ENCODE measurements around the gene INTS11. TPM values are rescaled to one million over a fixed set of nuclear protein-coding genes. Genes with fewer than 3 reads are reported as not detected.

The INTS11 gene
- total and polyA plus RNA-seq, 2 of the 13 experiments (the other 11 are each of a cell fraction or from before 2014, with no cell fraction given) = 52.8 to 94.8 TPM

DNA sequence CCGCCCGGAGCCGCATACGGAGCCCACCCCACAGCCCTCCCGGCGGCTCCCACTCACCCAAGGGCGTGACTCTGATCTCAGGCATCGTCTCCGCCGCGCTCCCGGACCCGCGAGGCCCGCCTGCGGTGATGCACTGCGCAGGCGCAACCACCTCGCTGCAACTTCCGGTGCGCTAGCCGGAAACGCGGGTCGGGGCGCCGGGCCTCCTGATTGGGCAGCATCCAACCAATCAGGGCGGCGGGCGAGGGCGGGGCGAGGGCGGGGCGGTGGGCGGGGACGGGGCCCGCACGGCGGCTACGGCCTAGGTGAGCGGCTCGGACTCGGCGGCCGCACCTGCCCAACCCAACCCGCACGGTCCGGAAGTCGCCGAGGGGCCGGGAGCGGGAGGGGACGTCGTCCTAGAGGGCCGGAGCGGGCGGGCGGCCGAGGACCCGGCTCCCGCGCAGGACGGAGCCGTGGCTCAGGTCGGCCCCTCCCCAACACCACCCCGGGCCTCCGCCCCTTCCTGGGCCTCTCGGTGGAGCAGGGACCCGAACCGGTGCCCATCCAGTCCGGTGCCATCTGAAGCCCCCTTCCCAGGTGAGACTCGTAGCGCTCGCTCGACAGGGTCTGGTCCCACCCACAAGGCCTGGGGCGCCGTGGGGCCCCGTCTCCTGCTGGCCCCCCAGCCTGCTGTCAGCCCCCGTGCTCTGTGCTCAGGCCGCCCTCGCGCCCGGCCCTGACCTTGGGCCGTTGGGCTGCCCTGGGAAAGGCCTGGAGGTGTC is at the start of gene INTS11, which contains the start of gene CPTP (continued):
- peak; percentile 79; the same call in 1 of the 2 replicates for TF ChIP-seq ZNF772 (CRISPR knock-in tag; IDR thresholded peaks at IDR 0.05)
- TF ChIP-seq ZNF205 (CRISPR knock-in tag; IDR thresholded peaks at IDR 0.05) = no peak
- no peak for TF ChIP-seq ISL2 (CRISPR knock-in tag; IDR thresholded peaks at IDR 0.05)
- 0 out of 2 replicates have a peak, but pooled peaks have one; percentile 20 for TF ChIP-seq PCBP1 (IDR thresholded peaks at IDR 0.05; ENCODE audit: borderline replicate concordance, low read depth, low read length)
- TF ChIP-seq, protein P1, sequence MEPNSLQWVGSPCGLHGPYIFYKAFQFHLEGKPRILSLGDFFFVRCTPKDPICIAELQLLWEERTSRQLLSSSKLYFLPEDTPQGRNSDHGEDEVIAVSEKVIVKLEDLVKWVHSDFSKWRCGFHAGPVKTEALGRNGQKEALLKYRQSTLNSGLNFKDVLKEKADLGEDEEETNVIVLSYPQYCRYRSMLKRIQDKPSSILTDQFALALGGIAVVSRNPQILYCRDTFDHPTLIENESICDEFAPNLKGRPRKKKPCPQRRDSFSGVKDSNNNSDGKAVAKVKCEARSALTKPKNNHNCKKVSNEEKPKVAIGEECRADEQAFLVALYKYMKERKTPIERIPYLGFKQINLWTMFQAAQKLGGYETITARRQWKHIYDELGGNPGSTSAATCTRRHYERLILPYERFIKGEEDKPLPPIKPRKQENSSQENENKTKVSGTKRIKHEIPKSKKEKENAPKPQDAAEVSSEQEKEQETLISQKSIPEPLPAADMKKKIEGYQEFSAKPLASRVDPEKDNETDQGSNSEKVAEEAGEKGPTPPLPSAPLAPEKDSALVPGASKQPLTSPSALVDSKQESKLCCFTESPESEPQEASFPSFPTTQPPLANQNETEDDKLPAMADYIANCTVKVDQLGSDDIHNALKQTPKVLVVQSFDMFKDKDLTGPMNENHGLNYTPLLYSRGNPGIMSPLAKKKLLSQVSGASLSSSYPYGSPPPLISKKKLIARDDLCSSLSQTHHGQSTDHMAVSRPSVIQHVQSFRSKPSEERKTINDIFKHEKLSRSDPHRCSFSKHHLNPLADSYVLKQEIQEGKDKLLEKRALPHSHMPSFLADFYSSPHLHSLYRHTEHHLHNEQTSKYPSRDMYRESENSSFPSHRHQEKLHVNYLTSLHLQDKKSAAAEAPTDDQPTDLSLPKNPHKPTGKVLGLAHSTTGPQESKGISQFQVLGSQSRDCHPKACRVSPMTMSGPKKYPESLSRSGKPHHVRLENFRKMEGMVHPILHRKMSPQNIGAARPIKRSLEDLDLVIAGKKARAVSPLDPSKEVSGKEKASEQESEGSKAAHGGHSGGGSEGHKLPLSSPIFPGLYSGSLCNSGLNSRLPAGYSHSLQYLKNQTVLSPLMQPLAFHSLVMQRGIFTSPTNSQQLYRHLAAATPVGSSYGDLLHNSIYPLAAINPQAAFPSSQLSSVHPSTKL (CRISPR knock-in tag; IDR thresholded peaks at IDR 0.05) = peak; percentile 30; the same call in 1 of the 2 replicates
- TF ChIP-seq, protein P2, sequence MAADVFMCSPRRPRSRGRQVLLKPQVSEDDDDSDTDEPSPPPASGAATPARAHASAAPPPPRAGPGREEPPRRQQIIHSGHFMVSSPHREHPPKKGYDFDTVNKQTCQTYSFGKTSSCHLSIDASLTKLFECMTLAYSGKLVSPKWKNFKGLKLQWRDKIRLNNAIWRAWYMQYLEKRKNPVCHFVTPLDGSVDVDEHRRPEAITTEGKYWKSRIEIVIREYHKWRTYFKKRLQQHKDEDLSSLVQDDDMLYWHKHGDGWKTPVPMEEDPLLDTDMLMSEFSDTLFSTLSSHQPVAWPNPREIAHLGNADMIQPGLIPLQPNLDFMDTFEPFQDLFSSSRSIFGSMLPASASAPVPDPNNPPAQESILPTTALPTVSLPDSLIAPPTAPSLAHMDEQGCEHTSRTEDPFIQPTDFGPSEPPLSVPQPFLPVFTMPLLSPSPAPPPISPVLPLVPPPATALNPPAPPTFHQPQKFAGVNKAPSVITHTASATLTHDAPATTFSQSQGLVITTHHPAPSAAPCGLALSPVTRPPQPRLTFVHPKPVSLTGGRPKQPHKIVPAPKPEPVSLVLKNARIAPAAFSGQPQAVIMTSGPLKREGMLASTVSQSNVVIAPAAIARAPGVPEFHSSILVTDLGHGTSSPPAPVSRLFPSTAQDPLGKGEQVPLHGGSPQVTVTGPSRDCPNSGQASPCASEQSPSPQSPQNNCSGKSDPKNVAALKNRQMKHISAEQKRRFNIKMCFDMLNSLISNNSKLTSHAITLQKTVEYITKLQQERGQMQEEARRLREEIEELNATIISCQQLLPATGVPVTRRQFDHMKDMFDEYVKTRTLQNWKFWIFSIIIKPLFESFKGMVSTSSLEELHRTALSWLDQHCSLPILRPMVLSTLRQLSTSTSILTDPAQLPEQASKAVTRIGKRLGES (CRISPR knock-in tag; IDR thresholded peaks at IDR 0.05; ENCODE audit: borderline replicate concordance) = no peak
- no peak for TF ChIP-seq MBD4 (IDR thresholded peaks at IDR 0.05; ENCODE audit: borderline replicate concordance, low read length)
- 0 out of 2 replicates have a peak, but pooled peaks have one; percentile 51 for TF ChIP-seq FLYWCH1 (CRISPR knock-in tag; IDR thresholded peaks at IDR 0.05)
- no peak for TF ChIP-seq RBAK (CRISPR knock-in tag; IDR thresholded peaks at IDR 0.05)
- TF ChIP-seq ZBTB7B (CRISPR knock-in tag; IDR thresholded peaks at IDR 0.05) = peak; percentile 12; the same call in 1 of the 2 replicates
- TF ChIP-seq ZNF251 (CRISPR knock-in tag; IDR thresholded peaks at IDR 0.05) = no peak
- 0 out of 2 replicates have a peak, but pooled peaks have one; percentile 76 for TF ChIP-seq ZNF790 (CRISPR knock-in tag; IDR thresholded peaks at IDR 0.05; ENCODE audit: borderline replicate concordance)
- TF ChIP-seq ZNF629 (CRISPR knock-in tag; conservative IDR thresholded peaks at IDR 0.05) = no peak
- TF ChIP-seq, protein P3, sequence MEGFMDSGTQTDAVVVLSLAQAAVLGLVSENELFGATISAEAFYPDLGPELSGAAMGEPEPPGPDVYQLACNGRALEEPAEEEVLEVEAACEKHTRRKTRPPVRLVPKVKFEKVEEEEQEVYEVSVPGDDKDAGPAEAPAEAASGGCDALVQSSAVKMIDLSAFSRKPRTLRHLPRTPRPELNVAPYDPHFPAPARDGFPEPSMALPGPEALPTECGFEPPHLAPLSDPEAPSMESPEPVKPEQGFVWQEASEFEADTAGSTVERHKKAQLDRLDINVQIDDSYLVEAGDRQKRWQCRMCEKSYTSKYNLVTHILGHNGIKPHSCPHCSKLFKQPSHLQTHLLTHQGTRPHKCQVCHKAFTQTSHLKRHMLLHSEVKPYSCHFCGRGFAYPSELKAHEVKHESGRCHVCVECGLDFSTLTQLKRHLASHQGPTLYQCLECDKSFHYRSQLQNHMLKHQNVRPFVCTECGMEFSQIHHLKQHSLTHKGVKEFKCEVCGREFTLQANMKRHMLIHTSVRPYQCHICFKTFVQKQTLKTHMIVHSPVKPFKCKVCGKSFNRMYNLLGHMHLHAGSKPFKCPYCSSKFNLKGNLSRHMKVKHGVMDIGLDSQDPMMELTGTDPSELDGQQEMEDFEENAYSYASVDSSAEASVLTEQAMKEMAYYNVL (CRISPR knock-in tag; IDR thresholded peaks at IDR 0.05; ENCODE audit: borderline replicate concordance) = peak; percentile 56
- TF ChIP-seq FOXM1 (CRISPR knock-in tag; IDR thresholded peaks at IDR 0.05) = no peak
- TF ChIP-seq ZMAT3 (CRISPR knock-in tag; conservative IDR thresholded peaks at IDR 0.05) = no peak
- TF ChIP-seq TMF1 (CRISPR knock-in tag; IDR thresholded peaks at IDR 0.05; ENCODE audit: low read depth) = no peak
- TF ChIP-seq ZNF660 (CRISPR knock-in tag; IDR thresholded peaks at IDR 0.05; ENCODE audit: borderline replicate concordance, low read depth) = no peak
- TF ChIP-seq ZNF788 (CRISPR knock-in tag; IDR thresholded peaks at IDR 0.05; ENCODE audit: borderline replicate concordance) = peak; percentile 83; the same call in 1 of the 2 replicates
- no peak for TF ChIP-seq ZNF124 (CRISPR knock-in tag; IDR thresholded peaks at IDR 0.05)
- peak; percentile 56 for TF ChIP-seq PITX1 (CRISPR knock-in tag; IDR thresholded peaks at IDR 0.05)
- no peak for TF ChIP-seq MAFK (conservative IDR thresholded peaks at IDR 0.05 in 1 of 2, IDR thresholded peaks at IDR 0.05 in 1 of 2; ENCODE audit: low read length in 2 of 2)
